Measurements from ENCODE around the gene SLC22A31. TPM values are rescaled to one million over a fixed set of nuclear protein-coding genes. Genes with fewer than 3 reads are reported as not detected.

SLC22A31 gene
- total RNA-seq, 1 experiment from 2014 or later = 53.7 TPM

- H3K4me2 ChIP-seq (ENCODE audit: low read length) = no peak overlapping the region
- ChIA-PET CTCF (no interaction called here), POLR2A (no interaction called here), RAD21 (ENCODE audit: low non-redundant PET in 1 of 2, low total read pairs in 2 of 2, uncharacterized antibody in 2 of 2, unreplicated experiment in 2 of 2) (no interaction called here)
- BruUV-seq (replicated peaks) = no TSS peak
- DNase-seq (ENCODE audit: low read depth, low spot score) = no peak
- no peaks in the 10 kb centered on the region for H3K9me2 ChIP-seq (ENCODE audit: insufficient read depth)
- H3K9me3 ChIP-seq (ENCODE audit: control insufficient read depth in 1 of 2, insufficient read depth in 1 of 2, low read depth in 1 of 2, low read length in 2 of 2) = peaks cover 0 to 4% of the 10 kb centered on the region in 2 experiments; a peak in 1 of 4 replicates
- H3K36me3 ChIP-seq (ENCODE audit: control insufficient read depth in 1 of 2, insufficient read depth in 2 of 2, low read length in 2 of 2) = no peaks in the 10 kb centered on the region
- ATAC-seq = no peak
- H3K9ac ChIP-seq (ENCODE audit: low read length) = no peak overlapping the region
- H2AFZ ChIP-seq (ENCODE audit: low read depth, low read length, poor library complexity, severe bottlenecking) = no peak overlapping the region
- peaks cover 7 to 26% of the 10 kb centered on the region in 2 experiments; a peak in 3 of 4 replicates for H3K4me1 ChIP-seq (ENCODE audit: control insufficient read depth in 1 of 2, insufficient read depth in 2 of 2, low read length in 2 of 2)
- H3K79me2 ChIP-seq (ENCODE audit: insufficient read depth, low read length) = peaks cover 7% of the 10 kb centered on the region; the same call in 1 of the 2 replicates
- H3K27me3 ChIP-seq (ENCODE audit: insufficient read depth, low read length) = no peaks in the 10 kb centered on the region
- H3K27ac ChIP-seq (ENCODE audit: low read depth, low read length) = no peak overlapping the region
- TF ChIP-seq POLR2A (IDR thresholded peaks at IDR 0.05; ENCODE audit: borderline replicate concordance, extremely low read depth, insufficient read depth, insufficient read length) (no peak), FOSL1 (IDR thresholded peaks at IDR 0.05; ENCODE audit: low read depth) (no peak), CEBPB (IDR thresholded peaks at IDR 0.05; ENCODE audit: low read depth) (no peak), YY1 (IDR thresholded peaks at IDR 0.05; ENCODE audit: extremely low read depth, insufficient replicate concordance, low read depth, low read length) (no peak), ZBTB33 (IDR thresholded peaks at IDR 0.05; ENCODE audit: extremely low read depth, insufficient replicate concordance, low read length) (no peak)
- TF ChIP-seq, protein P1, sequence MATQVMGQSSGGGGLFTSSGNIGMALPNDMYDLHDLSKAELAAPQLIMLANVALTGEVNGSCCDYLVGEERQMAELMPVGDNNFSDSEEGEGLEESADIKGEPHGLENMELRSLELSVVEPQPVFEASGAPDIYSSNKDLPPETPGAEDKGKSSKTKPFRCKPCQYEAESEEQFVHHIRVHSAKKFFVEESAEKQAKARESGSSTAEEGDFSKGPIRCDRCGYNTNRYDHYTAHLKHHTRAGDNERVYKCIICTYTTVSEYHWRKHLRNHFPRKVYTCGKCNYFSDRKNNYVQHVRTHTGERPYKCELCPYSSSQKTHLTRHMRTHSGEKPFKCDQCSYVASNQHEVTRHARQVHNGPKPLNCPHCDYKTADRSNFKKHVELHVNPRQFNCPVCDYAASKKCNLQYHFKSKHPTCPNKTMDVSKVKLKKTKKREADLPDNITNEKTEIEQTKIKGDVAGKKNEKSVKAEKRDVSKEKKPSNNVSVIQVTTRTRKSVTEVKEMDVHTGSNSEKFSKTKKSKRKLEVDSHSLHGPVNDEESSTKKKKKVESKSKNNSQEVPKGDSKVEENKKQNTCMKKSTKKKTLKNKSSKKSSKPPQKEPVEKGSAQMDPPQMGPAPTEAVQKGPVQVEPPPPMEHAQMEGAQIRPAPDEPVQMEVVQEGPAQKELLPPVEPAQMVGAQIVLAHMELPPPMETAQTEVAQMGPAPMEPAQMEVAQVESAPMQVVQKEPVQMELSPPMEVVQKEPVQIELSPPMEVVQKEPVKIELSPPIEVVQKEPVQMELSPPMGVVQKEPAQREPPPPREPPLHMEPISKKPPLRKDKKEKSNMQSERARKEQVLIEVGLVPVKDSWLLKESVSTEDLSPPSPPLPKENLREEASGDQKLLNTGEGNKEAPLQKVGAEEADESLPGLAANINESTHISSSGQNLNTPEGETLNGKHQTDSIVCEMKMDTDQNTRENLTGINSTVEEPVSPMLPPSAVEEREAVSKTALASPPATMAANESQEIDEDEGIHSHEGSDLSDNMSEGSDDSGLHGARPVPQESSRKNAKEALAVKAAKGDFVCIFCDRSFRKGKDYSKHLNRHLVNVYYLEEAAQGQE (IDR thresholded peaks at IDR 0.05; ENCODE audit: low read depth) = no peak
- intact Hi-C loops (cut with micrococcal nuclease) = loop anchor here (5.0 to 10.0 kb wide), 2 partner anchors 81 to 264 kb away; partner anchors contain the start of gene SPG7
- H4K20me1 ChIP-seq (ENCODE audit: insufficient read depth) = no peaks in the 10 kb centered on the region
- H3K4me3 ChIP-seq (replicated peaks in 1 of 2; ENCODE audit: low read depth in 1 of 2, low read length in 2 of 2) = no peak overlapping the region
Observed at GRCh38 chr16:89243664-89244063, 43.3 kb upstream of the SLC22A31 start.

Data from HCT116 (cell line).